CD4-positive, alpha-beta T cell treated with Interferon gamma for 1 hour (primary cell): Measurements from ENCODE around the gene SIGLEC14.
"Not testable (repeated sequence)": the region's sequence is repeated elsewhere in the genome, so short reads cannot be mapped to it uniquely, and the experiment has no call there.

Source experiments
- DNase-seq: peaks from one replicate; pipeline ENCODE4 v3.0.0-alpha.2; 2020

SIGLEC14 gene

DNA sequence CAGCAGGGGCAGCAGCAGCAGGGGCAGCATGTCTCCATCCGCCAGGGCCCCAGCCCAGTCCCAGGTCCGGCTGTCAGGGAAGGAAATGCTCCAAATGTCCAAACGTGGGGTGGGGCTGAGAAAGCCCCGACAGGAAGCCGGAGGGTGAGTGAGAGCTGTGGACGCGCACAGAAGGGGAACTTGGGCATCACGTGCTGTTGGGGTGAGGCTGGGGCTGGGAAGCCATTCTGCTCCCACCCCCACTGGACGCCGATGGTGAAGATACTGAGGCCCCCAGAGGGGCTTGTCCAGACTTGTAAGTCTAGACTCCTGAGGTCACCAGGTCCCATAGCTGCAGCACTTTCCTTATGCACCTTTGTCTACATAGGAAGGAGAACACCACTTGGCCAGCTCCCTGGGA is at the start of gene SIGLEC14:
SIGLEC14 (minus strand) TSS at position 96 of the 400 bp plus-strand sequence; CDS start at position 30, 66 bp downstream.
- peak; percentile 18 for DNase-seq

GRCh38 chr19:51695702-51696315 is 49.2 kb upstream of the SIGLEC14 start:
- DNase-seq: no peak

DNA sequence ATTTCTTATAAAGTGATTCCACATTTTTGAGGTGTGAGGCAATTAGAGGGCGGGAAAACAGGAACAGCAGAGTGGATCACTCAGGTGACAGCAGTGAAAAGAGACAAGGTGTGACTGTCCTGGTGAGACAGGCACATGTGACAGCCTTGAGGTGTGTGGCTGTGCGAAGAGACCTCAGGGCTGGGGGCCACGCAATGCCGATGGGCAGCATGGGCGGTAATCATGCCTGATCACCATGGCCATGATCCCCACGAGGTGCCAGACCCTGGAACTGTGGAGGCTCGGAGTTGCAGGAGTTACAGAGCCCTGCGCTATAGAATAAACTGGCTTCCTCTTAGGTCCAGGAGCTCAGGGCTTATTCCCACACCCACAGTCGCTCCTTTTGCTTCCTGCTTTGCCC is 48.5 kb upstream of the SIGLEC14 start:
- no peak for DNase-seq

GRCh38 chr19:51694318-51695085 is 47.9 kb upstream of the SIGLEC14 start:
- no peak for DNase-seq

DNA sequence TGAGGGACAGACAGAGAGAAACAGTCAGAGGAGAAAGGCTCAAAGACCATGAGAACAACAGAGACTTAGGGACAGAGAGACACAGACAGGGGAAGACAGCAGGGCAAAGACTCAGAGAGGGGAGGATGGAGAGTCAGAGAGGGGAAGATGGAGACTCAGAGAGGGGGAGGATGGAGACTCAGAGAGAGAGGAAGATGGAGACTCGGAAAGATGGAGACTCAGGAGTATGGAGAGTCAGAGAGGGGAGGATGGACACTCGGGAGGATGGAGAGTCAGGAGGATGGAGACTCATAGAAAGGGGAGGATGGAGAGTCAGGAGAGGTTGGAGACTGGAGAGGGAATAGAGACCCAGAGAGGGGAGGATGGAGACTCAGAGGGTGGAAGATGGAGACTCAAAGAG is 47.2 kb upstream of the SIGLEC14 start:
- DNase-seq: no peak

- no peak for DNase-seq
Observed at GRCh38 chr19:51693260-51693659, 46.6 kb upstream of the SIGLEC14 start, which contains the start of gene SPACA6. TSS of gene SPACA6 (plus strand) at chr19:51693330. CDS start at chr19:51693527, 197 bp downstream.

- no peak for DNase-seq
Observed at GRCh38 chr19:51692468-51692867, 45.8 kb upstream of the SIGLEC14 start.

DNA sequence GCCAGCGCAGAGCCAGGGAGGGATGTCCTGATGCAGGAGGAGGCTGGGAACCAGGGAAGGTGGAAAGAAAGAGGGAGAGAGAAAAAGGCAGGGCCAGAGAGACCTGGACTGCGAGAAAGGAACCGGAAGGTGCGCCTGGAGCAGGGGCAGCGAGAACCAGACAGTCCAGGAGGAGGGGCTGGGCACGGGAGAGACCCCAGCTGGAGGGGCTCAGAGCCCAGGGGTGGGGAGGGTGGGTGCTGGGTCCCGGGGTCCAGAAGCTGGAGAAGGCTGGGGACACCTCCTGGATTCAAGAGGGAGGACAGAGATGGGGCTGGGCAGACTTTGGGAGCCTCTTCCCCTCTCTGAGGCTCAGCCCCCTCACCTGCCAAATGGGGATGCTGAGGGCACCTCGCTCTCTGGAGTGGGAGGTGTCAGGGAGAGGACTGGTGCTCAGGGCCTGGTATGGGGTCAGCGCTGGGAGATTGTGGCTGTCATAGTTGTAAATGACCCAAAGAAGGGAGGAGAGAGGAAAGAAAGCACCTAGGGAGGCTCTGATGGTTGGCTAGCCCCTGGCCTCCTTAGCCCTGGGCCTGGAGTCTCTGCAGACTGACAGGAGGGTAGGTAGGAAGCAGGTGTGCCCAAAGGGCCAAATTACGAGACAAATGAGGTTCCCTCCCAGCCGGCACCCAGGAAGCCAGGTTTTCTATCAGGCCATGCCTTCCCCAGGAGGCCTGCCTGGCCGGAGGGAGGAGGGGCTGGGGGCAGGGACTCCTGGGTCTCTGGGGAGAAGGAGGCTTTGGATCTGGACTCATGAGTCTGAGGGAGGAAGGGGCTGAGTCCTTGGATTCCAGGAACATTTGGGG is 45.2 kb upstream of the SIGLEC14 start:
- DNase-seq: no peak

DNA sequence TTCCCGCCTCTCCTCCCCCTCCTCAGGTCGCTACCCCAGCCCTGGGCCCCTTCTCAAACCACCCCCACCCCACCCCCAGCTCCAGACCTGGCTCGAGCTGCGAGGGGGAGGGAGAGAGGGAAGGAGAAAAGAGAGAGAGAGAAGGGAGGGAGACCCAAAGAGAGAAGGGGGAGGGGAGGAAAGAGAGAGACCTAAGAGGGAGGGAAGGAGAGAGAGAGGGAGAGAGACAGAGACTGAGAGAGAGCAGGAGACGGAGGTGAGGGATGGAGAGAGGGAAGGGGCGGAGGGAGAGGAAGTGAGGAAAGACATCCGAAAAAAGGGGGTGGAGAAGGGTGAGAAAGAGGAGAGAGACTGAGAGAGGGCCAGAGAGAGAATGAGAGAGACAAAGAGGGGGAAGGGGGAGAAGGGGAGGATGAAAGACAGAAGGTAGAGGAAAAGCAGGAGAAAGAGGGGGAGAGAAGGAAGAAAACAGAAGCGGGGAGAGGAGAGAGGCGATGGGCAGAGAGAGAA is 44.5 kb upstream of the SIGLEC14 start:
- no peak for DNase-seq

DNA sequence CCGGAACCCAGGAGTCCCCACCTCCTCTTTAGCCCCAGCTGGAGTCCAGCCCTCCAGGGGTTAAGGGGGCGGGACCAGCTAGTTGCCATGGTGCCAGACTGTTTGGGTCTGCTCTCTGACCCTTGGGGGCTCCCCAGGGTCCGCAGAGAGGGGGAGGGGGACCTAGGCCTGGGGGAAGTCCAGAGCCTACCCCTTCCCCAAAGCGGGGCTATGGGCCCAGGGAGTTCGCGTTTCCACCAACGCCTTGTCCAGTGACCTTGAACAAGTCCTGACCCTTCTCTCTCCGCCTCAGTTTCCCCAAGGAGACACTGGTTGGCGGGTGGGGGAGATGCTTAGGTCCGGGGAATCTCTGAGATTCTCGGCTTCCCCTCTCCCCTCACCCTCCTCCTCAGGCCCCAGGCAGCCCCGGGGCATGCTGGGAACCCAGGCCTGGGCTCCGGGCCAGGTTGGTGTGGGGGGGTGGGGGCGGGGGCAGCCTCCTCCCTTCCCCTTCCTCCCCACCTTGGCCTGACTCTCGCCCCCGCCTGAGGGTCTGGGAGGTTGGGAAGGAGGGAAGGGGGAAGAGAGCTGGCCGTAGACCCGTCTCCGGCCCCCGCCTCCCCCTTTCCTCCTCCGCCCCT is 43.9 kb upstream of the SIGLEC14 start:
- DNase-seq: peak; percentile 86

DNA sequence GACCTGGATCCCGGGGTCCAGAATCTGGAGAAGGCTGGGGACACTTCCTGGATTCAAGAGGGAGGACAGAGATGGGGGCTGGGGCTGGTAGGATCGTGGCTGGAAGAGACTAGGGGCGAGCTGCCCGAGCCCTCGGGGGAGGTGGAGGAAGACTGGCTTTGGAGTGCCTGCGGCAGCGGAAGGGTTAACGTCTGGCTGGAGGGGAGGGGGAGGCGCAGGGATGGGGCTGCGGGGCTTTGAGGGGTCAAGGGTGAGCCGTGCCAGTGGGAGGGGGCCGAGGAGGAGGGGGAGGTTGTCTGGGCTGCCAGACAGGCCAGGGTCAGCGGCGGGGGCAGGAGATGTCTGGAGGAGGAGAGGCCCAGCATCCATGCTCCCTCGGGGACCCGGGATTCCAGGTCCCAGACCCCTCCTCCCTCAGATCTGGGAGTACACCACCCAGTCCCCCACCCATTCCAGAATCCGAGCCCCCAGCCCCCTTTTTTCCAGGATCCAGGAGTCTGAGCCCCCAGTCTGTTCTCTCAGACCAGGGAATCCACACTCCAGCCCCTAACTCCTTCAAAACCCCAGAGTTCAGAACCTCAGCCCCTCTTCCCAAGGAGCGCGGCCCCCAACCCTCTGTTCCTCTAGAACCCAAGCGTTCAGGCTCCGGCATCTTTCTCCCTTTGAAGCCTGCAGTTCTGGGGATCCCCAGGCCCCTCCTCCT is 43.3 kb upstream of the SIGLEC14 start:
- no peak for DNase-seq

- no peak for DNase-seq
Observed at GRCh38 chr19:51688671-51689571, 42.3 kb upstream of the SIGLEC14 start.

DNA sequence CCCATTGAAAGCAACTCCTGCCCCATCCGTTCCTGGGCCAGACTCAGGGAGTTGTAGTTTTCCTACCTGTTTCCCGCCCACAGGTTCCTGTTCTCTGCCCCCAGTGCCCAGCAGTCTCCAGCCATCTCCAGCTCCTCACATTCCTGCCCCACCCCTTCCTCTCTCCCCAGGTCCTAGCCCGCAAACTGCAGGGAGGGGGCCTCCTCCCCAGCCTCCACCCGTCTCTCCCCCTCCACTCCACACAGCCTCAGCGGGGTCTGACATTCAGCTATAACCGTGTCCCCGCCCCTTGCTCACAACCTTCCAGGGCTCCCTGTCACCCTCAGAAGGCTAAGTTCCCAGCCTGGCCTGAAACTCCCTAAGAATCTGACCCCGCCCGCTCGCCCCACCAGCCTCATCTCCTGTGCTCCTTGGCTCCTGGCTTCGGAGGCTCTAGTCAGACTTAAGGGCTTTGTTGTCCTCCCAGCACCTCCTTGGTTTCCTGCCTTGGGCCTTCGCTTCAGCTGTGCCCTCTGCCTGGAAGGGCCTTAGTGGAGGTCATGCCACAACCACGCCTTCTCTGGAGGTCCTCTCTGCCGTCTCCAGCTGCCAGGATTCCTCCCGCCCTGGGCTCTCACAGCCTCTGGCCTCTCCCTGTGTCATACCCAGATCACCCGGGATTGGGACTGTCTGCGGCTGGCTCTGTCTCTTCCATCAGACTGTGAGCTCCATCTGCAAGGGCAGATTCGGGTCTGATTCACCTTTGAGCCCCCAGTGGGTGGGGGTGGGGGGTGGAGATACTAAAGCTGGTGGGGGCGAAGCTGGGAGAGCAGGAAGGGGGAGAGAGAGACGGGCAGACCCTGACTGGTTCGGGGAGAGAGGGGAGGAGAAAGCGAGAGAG is 41.4 kb upstream of the SIGLEC14 start:
- no peak for DNase-seq

GRCh38 chr19:51686171-51686570 is 39.5 kb upstream of the SIGLEC14 start:
- no peak for DNase-seq

GRCh38 chr19:51681286-51681941 is 34.8 kb upstream of the SIGLEC14 start:
- DNase-seq: no peak

DNA sequence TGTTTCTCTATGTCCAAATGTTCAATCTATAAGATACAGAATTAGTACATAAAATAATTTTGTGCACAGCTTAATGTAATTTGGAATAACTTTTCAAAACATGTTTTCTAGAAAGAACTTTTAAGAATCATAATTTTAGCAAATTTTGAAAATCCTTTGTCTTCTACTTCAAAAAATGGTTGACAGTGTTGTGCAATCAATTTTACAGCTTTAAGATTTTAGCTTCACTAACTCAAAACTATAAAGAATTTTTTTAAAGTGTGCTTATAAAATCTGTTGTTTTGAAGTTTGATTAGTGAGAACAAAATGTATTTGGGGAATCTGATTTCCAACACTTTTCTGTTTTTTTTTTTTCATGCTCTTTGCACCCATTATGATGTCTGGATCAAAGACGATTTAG is 33.8 kb upstream of the SIGLEC14 start:
- DNase-seq: no peak

DNA sequence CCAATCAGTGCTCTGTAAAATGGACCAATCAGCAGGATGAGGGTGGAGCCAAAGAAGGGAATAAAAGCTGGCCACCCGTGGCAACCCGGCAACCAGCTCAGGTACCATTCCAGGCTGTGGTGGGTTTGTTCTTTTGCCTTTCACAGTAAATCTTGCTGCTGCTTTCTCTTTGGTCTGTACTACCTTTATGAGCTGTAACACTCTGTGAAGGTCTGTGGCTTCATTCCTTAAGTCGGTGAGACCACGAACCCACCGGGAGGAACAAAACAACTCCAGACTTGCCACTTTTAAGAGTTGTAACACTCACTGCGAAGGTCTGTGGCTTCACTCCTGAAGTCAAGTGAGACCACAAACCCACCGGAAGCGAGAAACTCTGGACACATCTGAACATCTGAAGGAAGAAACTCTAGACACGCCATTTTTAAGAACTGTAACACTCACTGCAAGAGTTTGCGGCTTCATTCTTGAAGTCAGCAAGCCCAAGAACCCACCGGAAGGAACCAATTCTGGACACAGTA is 30.0 kb upstream of the SIGLEC14 start:
- peak; percentile 47 for DNase-seq

DNA sequence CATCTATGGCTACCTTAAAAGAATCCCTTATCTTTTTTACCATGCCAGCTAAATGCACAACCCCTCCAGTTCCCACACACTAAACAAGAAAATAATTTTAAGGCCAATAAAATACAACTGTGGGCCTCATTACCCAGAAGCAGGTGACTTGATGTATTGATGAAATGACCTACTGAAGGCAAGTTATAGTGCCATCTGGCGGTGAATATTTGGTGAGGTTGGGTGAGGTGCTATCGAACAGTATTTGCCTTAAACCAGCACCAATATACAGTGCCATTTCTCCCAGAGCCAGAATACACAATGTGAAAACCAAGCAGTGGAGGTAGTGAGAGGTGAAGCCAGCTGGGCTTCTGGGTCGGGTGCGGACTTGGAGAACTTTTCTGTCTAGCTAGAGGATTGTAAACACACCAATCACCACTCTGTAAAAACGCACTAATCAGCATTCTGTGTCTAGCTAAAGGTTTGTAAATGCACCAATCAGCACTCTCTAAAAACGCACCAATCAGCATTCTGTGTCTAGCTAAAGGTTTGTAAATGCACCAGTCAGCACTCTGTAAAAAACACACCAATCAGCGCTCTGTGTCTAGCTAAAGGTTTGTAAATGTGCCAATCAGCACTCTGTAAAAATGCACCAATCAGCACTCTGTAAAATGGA is 29.4 kb upstream of the SIGLEC14 start:
- DNase-seq: not testable (repeated sequence)

GRCh38 chr19:51668216-51668615 is 21.6 kb upstream of the SIGLEC14 start:
- no peak for DNase-seq
